Esophagus muscularis mucosa (tissue), 4 donors: Measurements from ENCODE around the gene CDH16. TPM values are rescaled to one million over a fixed set of nuclear protein-coding genes. Genes with fewer than 3 reads are reported as not detected.

ENCODE experiments used
- DNase-seq: peaks from one replicate; pipeline ENCODE4 v3.0.0-alpha.2; 2017; ENCODE audit errors: extremely low spot score
- H3K27ac ChIP-seq, 4 donors: fragments of 200-600 bp; sonication (generic); replicated peaks in 1 of 4; 1 replicate in 3 of 4; 2 replicates in 1 of 4; pipeline ENCODE4 v1.5.1; 2016 to 2019; ENCODE audit warnings: mild to moderate bottlenecking in 1 of 4
- H3K27me3 ChIP-seq, 4 donors: fragments of 200-600 bp; sonication (generic); one replicate each; pipeline versions ENCODE4 v1.5.1 to v1.6.0; 2016 to 2019
- H3K36me3 ChIP-seq, 4 donors: fragments of 200-600 bp; sonication (generic); one replicate each; pipeline ENCODE4 v1.5.1; 2016 to 2019
- H3K4me1 ChIP-seq, 4 donors: fragments of 200-600 bp; sonication (generic); one replicate each; pipeline ENCODE4 v1.5.1; 2016 to 2019
- H3K4me3 ChIP-seq, 4 donors: fragments of 200-600 bp; sonication (generic); 1 replicate in 2 of 4; 2 replicates in 2 of 4; pipeline ENCODE4 v1.5.1; 2016 to 2019; ENCODE audit warnings: mild to moderate bottlenecking in 4 of 4, moderate library complexity in 1 of 4
- H3K9me3 ChIP-seq, 4 donors: fragments of 200-600 bp; sonication (generic); 1 replicate in 3 of 4; 2 replicates in 1 of 4; pipeline ENCODE4 v1.5.1; 2016 to 2019
- CTCF ChIP-seq, 3 experiments: fragments of 200-600 bp in 2 of 3; fragments of 450-650 bp in 1 of 3; sonication (generic) in 2 of 3; IDR thresholded peaks; one replicate each; pipeline ENCODE4 v1.5.1; 2017 to 2019; ENCODE audit warnings: antibody characterized with exemption in 3 of 3, mild to moderate bottlenecking in 2 of 3, moderate library complexity in 1 of 3
- EP300 ChIP-seq: sonication (generic); formaldehyde crosslinking; IDR thresholded peaks from one replicate; pipeline ENCODE4 v1.6.1; 2017; ENCODE audit warnings: antibody characterized with exemption
- POLR2A ChIP-seq: fragments of 450-650 bp; IDR thresholded peaks from one replicate; pipeline ENCODE4 v1.6.1; 2017; ENCODE audit warnings: antibody characterized with exemption, moderate library complexity, mild to moderate bottlenecking, low read depth
- POLR2AphosphoS5 ChIP-seq, 2 donors: sonication (generic); formaldehyde crosslinking; IDR thresholded peaks; one replicate each; pipeline ENCODE4 v1.6.1; 2017; ENCODE audit warnings: antibody characterized with exemption in 2 of 2
- WGBS: methylation state at CpG from one replicate; pipeline ENCODE4 v1.1.5; 2018; 5-methylcytosine and 5-hydroxymethylcytosine counted together
- intact Hi-C: fragments of 100-400 bp; cut with DNase I; formaldehyde crosslinking; loops from one replicate; pipeline ENCODE4 v1.15.1; 2023
- total RNA-seq, 4 donors: library from RNA; depleted of rRNA; stranded (reverse); fragments of >200 nt; gene quantifications; one replicate each; pipeline versions ENCODE4 v1.1.0 to v1.2.1, GENCODE V29; 2016

The CDH16 gene
- total RNA-seq, 4 donors from 2014 or later: 0.52 TPM; not detected in 3

- intact Hi-C loops: no loop called here
- Histone ChIP-seq H3K9me3 (no peaks in the 10 kb centered on the region), H3K27me3 (no peaks in the 10 kb centered on the region), H3K27ac (no peak overlapping the region), H3K4me1 (peaks cover 0 to 9% (median 4%) of the 10 kb centered on the region in 4 donors), H3K36me3 (peaks cover 0 to 6% (median under 1%) of the 10 kb centered on the region in 4 donors), H3K4me3 (no peak overlapping the region)
- no peak for TF ChIP-seq CTCF (IDR thresholded peaks at IDR 0.05)
- TF ChIP-seq POLR2A: no peak
- no peak for TF ChIP-seq EP300
- no peak for TF ChIP-seq POLR2AphosphoS5 (IDR thresholded peaks at IDR 0.05)
- DNase-seq: no peak
- 90% methylated on average over 6 of the region's 6 CpGs for WGBS
These were observed 26.9 kb downstream of the CDH16 start for GRCh38 chr16:66891797-66892196.

- H3K9me3 ChIP-seq: no peaks in the 10 kb centered on the region
These were observed 27.3 kb downstream of the CDH16 start for GRCh38 chr16:66891360-66891759.

GRCh38 chr16:66890799-66891198 lies 27.9 kb downstream of the CDH16 start:
- TF ChIP-seq EP300 (no peak), POLR2AphosphoS5 (IDR thresholded peaks at IDR 0.05) (no peak), CTCF (IDR thresholded peaks at IDR 0.05) (no peak), POLR2A (no peak)
- 78% methylated on average over 2 of the region's 2 CpGs for WGBS
- Histone ChIP-seq H3K27ac (no peak overlapping the region), H3K27me3 (no peaks in the 10 kb centered on the region), H3K9me3 (no peaks in the 10 kb centered on the region), H3K4me1 (peaks cover 0 to 8% (median 3%) of the 10 kb centered on the region in 4 donors), H3K36me3 (peaks cover 0 to 16% (median 6%) of the 10 kb centered on the region in 4 donors), H3K4me3 (no peak overlapping the region)
- DNase-seq: no peak
- intact Hi-C loops: no loop called here

More at GRCh38 chr16:66891360-66891759, 27.3 kb downstream of the CDH16 start:
- peaks cover 0 to 10% (median 3%) of the 10 kb centered on the region in 4 donors for H3K36me3 ChIP-seq
- 84% methylated on average over 4 of the region's 4 CpGs for WGBS
- no peak for TF ChIP-seq CTCF (IDR thresholded peaks at IDR 0.05)
- peaks cover 0 to 9% (median 4%) of the 10 kb centered on the region in 4 donors for H3K4me1 ChIP-seq
- no peaks in the 10 kb centered on the region for H3K27me3 ChIP-seq
- H3K27ac ChIP-seq: no peak overlapping the region
- intact Hi-C loops: no loop called here
- DNase-seq: no peak
- no peak overlapping the region for H3K4me3 ChIP-seq

GRCh38 chr16:66889622-66890021 lies 29.1 kb downstream of the CDH16 start:
- H3K4me3 ChIP-seq: no peak overlapping the region
- TF ChIP-seq POLR2A (no peak), POLR2AphosphoS5 (IDR thresholded peaks at IDR 0.05) (no peak), EP300 (no peak), CTCF (IDR thresholded peaks at IDR 0.05) (no peak)
- intact Hi-C loops: no loop called here
- no peaks in the 10 kb centered on the region for H3K9me3 ChIP-seq
- no peaks in the 10 kb centered on the region for H3K4me1 ChIP-seq
- no peak for DNase-seq
- H3K27ac ChIP-seq: no peak overlapping the region
- 77% methylated on average over 4 of the region's 4 CpGs for WGBS
- peaks cover 9 to 27% (median 18%) of the 10 kb centered on the region in 4 donors for H3K36me3 ChIP-seq
- no peaks in the 10 kb centered on the region for H3K27me3 ChIP-seq
